Fibroblast of lung (primary cell): ENCODE results near the gene OSBPL9. TPM values are rescaled to one million over a fixed set of nuclear protein-coding genes. Genes with fewer than 3 reads are reported as not detected.

Source experiments
- DNase-seq, 2 donors: peaks; one replicate each; pipeline versions ENCODE4 v3.0.0 to v3.0.0-alpha.2; 2010; ENCODE audit warnings: low read depth in 2 of 2
- H2AFZ ChIP-seq: 2 replicates; pipeline ENCODE4 v1.5.1; 2012; ENCODE audit warnings: low read length, control low read depth, inconsistent platforms
- H3K27ac ChIP-seq: 2 replicates; pipeline ENCODE4 v1.5.1; 2011; ENCODE audit warnings: low read length, control low read depth; ENCODE audit not compliant: insufficient read depth
- H3K27me3 ChIP-seq: 2 replicates; pipeline ENCODE4 v1.5.1; 2011; ENCODE audit warnings: mild to moderate bottlenecking, low read length; ENCODE audit not compliant: control insufficient read depth, insufficient read depth
- H3K36me3 ChIP-seq: 2 replicates; pipeline ENCODE4 v1.5.1; 2011; ENCODE audit warnings: low read length; ENCODE audit not compliant: control insufficient read depth, insufficient read depth
- H3K4me1 ChIP-seq: 2 replicates; pipeline ENCODE4 v1.5.1; 2011; ENCODE audit warnings: low read length; ENCODE audit not compliant: control insufficient read depth, insufficient read depth; ENCODE audit errors: extremely low read depth
- H3K4me2 ChIP-seq: 2 replicates; pipeline ENCODE4 v1.5.1; 2011; ENCODE audit warnings: low read length, control low read depth; ENCODE audit not compliant: insufficient read depth; ENCODE audit errors: extremely low read depth
- H3K4me3 ChIP-seq, 4 experiments: fragments of 200-600 bp in 1 of 4; sonication (generic) in 1 of 4; replicated peaks in 1 of 4; 2 replicates each; pipeline ENCODE4 v1.5.1; 2011 to 2016; ENCODE audit warnings: low read length in 4 of 4, low read depth in 3 of 4, mild to moderate bottlenecking in 3 of 4, control low read depth in 2 of 4, inconsistent platforms in 1 of 4, mixed read lengths in 1 of 4; ENCODE audit not compliant: insufficient read depth in 1 of 4; ENCODE audit errors: control extremely low read depth in 1 of 4
- H3K79me2 ChIP-seq: 2 replicates; pipeline ENCODE4 v1.5.1; 2012; ENCODE audit warnings: mild to moderate bottlenecking, low read length, inconsistent platforms; ENCODE audit not compliant: control insufficient read depth, insufficient read depth
- H3K9ac ChIP-seq: 2 replicates; pipeline ENCODE4 v1.5.1; 2011; ENCODE audit warnings: mild to moderate bottlenecking, low read length, control low read depth; ENCODE audit not compliant: insufficient read depth
- H3K9me3 ChIP-seq: 2 replicates; pipeline ENCODE4 v1.5.1; 2012; ENCODE audit warnings: low read depth, low read length; ENCODE audit not compliant: control insufficient read depth, insufficient read depth
- H4K20me1 ChIP-seq: 2 replicates; pipeline ENCODE4 v1.5.1; 2011; ENCODE audit warnings: low read length; ENCODE audit not compliant: control insufficient read depth, insufficient read depth; ENCODE audit errors: extremely low read depth
- CTCF ChIP-seq, 2 donors: IDR thresholded peaks in 1 of 2; conservative IDR thresholded peaks in 1 of 2; 1 replicate in 1 of 2; 2 replicates in 1 of 2; pipeline ENCODE4 v1.5.1; 2011 to 2012; ENCODE audit warnings: low read length in 2 of 2, control low read depth in 1 of 2, inconsistent platforms in 1 of 2, low read depth in 1 of 2, mild to moderate bottlenecking in 1 of 2
- EZH2 ChIP-seq: IDR thresholded peaks from 2 replicates; pipeline ENCODE4 v1.5.1; 2012; ENCODE audit warnings: low read length, control low read depth, mild to moderate bottlenecking; ENCODE audit errors: missing control alignments
- polyA plus RNA-seq, 2 donors: library from polyadenylated mRNA; depleted of rRNA in 1 of 2; stranded (reverse) in 1 of 2; unstranded in 1 of 2; fragments of >200 nt; gene quantifications; 2 replicates each; pipeline ENCODE4 v1.2.1, GENCODE V29; 2011 to 2012; ENCODE audit warnings: missing spikeins in 1 of 2
- total RNA-seq: library from RNA; depleted of rRNA; stranded (reverse); fragments of >200 nt; gene quantifications from 2 replicates; pipeline ENCODE4 v1.2.1, GENCODE V29; 2014

The OSBPL9 gene
- total and polyA plus RNA-seq, 2 donors (not counting 1 experiment from before 2014, with no cell fraction given), result 62.5 to 90.7 TPM

DNA sequence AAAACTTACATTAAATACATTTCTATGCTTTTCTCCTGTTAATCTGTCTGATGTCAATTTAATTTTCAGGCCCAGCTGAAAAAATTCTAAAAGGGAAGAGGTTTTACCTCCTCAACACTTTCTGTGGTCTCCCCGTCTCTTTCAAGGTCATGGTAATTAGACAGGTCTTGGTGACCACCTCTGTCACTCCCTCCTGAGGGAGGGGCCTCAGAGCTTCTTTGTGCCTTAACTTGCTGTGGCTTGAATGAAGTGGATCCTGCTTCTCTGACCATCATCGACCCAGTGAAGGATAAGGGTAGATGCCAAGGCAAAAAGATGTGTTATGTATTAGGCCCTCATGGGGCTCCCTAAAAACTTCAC is 40.8 kb upstream of the OSBPL9 start:
- no peak overlapping the region for H3K4me3 ChIP-seq
- H3K36me3 ChIP-seq, result no peaks in the 10 kb centered on the region
- H3K9ac ChIP-seq, result no peak overlapping the region
- H2AFZ ChIP-seq, result no peak overlapping the region
- H3K27me3 ChIP-seq, result no peaks in the 10 kb centered on the region
- DNase-seq, result no peak
- no peak overlapping the region for H3K27ac ChIP-seq
- H3K9me3 ChIP-seq, result no peaks in the 10 kb centered on the region
- TF ChIP-seq EZH2, result no peak
- no peak for TF ChIP-seq CTCF (conservative IDR thresholded peaks at IDR 0.05 in 1 of 2, IDR thresholded peaks at IDR 0.05 in 1 of 2; ENCODE audit: low read depth in 1 of 2, low read length in 2 of 2)
- H3K4me1 ChIP-seq, result peaks cover 2% of the 10 kb centered on the region
- no peak overlapping the region for H3K4me2 ChIP-seq
- H3K79me2 ChIP-seq, result no peaks in the 10 kb centered on the region
- H4K20me1 ChIP-seq, result no peaks in the 10 kb centered on the region

DNA sequence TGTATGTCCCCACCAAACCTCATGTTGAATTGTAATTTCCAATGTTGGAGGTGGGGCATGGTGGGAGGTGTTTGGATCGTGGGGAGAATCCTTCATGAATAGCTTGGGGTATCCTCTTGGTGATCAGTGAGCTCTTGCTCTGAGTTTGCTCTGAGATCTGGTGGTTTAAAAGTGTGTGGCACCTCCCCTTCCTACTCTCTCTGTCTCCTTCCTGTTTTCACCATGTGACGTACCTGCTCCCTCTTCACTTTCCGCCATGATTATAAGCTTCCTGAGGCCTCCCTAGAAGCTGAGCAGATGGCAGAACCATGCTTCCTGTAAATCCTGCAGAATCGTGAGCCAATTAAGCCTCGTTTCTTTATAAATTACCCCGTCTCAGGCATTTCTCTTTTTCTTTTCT is 40.0 kb upstream of the OSBPL9 start:
- no peak for DNase-seq
- H3K9ac ChIP-seq, result no peak overlapping the region
- no peaks in the 10 kb centered on the region for H4K20me1 ChIP-seq
- no peaks in the 10 kb centered on the region for H3K27me3 ChIP-seq
- TF ChIP-seq EZH2, result no peak
- no peak for TF ChIP-seq CTCF (conservative IDR thresholded peaks at IDR 0.05 in 1 of 2, IDR thresholded peaks at IDR 0.05 in 1 of 2; ENCODE audit: low read depth in 1 of 2, low read length in 2 of 2)
- H2AFZ ChIP-seq, result no peak overlapping the region
- H3K79me2 ChIP-seq, result no peaks in the 10 kb centered on the region
- no peak overlapping the region for H3K4me2 ChIP-seq
- no peak overlapping the region for H3K27ac ChIP-seq
- no peaks in the 10 kb centered on the region for H3K36me3 ChIP-seq
- no peak overlapping the region for H3K4me3 ChIP-seq
- H3K4me1 ChIP-seq, result peaks cover 2% of the 10 kb centered on the region
- H3K9me3 ChIP-seq, result no peaks in the 10 kb centered on the region

- no peaks in the 10 kb centered on the region for H4K20me1 ChIP-seq
- no peaks in the 10 kb centered on the region for H3K79me2 ChIP-seq
- no peak overlapping the region for H3K4me2 ChIP-seq
- H3K9ac ChIP-seq, result no peak overlapping the region
- no peak for DNase-seq
- TF ChIP-seq EZH2, result no peak
- TF ChIP-seq CTCF (conservative IDR thresholded peaks at IDR 0.05 in 1 of 2, IDR thresholded peaks at IDR 0.05 in 1 of 2; ENCODE audit: low read depth in 1 of 2, low read length in 2 of 2), result no peak
- H3K27ac ChIP-seq, result no peak overlapping the region
- no peaks in the 10 kb centered on the region for H3K36me3 ChIP-seq
- H3K27me3 ChIP-seq, result no peaks in the 10 kb centered on the region
- H3K9me3 ChIP-seq, result no peaks in the 10 kb centered on the region
- H3K4me1 ChIP-seq, result peaks cover 2% of the 10 kb centered on the region
- no peak overlapping the region for H3K4me3 ChIP-seq
- no peak overlapping the region for H2AFZ ChIP-seq
These were observed 38.3 kb upstream of the OSBPL9 start for GRCh38 chr1:51578383-51579109.
